ENCODE measurements around the gene TH. TPM values are rescaled to one million over a fixed set of nuclear protein-coding genes. Genes with fewer than 3 reads are reported as not detected.

The TH gene
- 0.50 TPM in 1 of 2 replicates, not detected in the other for total RNA-seq

DNA sequence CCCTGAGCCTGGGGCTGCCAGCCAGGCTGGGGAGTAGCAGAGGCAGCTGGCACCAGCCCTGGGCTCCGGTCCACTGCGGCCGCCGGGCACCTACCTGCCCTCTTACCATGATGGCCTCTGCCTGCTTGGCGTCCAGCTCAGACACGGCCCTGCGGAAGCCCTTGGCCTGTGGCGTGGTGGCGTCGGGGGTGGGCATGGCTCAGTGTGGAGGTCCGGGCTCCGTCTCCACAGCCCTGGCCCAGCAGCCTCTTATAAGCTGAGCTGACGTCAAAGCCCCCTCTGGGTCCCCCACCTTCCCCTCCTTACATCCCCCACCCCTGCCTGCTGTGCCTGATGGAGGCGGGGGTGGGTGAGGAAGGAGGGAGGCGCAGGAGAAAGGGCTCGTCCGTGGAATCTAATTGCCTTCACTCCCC, at the start of gene TH:
TH (minus strand) TSS at position 225 of the 413 bp plus-strand sequence; CDS start at position 196, 29 bp downstream.

DNA sequence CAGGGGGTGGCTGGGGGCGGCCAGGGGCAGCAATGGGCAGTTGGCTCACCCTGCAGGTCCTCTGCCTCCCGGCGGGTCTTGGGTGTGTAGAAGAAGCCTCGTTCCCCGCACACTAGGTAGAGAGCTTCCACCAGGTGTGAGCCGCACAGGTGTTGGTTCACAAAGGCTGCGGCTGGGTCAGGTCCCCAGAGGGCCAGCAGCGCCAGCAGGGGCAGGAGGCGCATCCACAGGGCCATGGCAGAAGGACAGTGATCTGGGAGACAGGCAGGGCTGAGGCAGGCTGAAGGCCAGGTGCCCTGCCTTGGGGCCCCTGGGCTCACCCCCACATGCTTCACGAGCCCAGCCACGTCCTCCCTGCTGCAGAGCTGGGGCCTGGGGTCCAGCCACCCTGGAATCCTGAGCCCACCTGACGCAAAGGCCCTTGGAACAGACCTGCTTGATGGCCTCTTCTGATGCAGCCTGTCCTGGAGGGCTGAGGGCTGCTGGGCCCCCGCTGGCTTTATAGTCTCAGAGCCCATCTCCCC, 10.8 kb downstream of the TH start, which contains the start of gene INS:
INS (minus strand) TSS at position 474 of the 524 bp plus-strand sequence; CDS start at position 236, 238 bp downstream.

DNA sequence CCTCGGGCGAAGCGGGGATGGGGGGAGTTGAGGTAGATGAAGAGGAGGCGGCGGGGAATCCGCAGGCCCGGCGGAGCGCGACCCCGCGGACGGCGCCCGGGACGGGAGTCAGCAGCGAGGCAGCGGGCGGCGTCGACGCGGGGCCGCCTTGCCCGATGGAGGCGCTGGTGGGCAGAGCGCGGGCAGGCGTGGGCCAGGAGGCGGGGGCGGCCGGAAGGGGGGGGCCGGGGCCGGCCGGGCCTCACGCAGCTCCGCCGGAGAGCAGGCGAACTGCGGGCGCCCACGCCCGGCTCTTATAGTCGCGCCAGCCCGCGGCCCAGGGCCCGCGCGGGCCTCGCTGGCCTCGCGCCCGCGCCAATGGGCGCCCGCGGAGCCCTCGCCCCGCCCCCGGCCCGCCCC, 32.5 kb downstream of the TH start, which contains the start of gene IGF2:
IGF2 (minus strand) TSS at position 267 of the 399 bp plus-strand sequence. CDS start 3,866 bp downstream, outside the sequence.

Other genes starting within 250 kb of the TH start
- 324 and 358 TPM in 2 replicates for gene MRPL23, start 224.5 kb downstream of the TH start, total RNA-seq
- 36.1 and 37.5 TPM in 2 replicates for gene H19, start 174.0 kb downstream of the TH start, total RNA-seq
- 19.8 and 21.6 TPM in 2 replicates for gene IGF2, start 32.4 kb downstream of the TH start, total RNA-seq
- gene INS, start 10.6 kb downstream of the TH start, total RNA-seq, result not detected in 2 replicates
- not detected in 2 replicates for gene ASCL2, start 98.8 kb upstream of the TH start, total RNA-seq
- gene C11orf21, start 130.1 kb upstream of the TH start, total RNA-seq, result under 0.01 TPM in 1 of 2 replicates, not detected in the other
- 0.45 and 0.50 TPM in 2 replicates for gene TSPAN32, start 130.2 kb upstream of the TH start, total RNA-seq
- gene CD81, start 205.5 kb upstream of the TH start, total RNA-seq, result 156 and 207 TPM in 2 replicates
- gene TSSC4, start 228.9 kb upstream of the TH start, total RNA-seq, result 44.6 and 47.1 TPM in 2 replicates

Measured in bronchus fibroblast of lung (primary cell).